K562 (cell line): ENCODE data around the gene TTLL11. TPM values are rescaled to one million over a fixed set of nuclear protein-coding genes. Genes with fewer than 3 reads are reported as not detected.

Experiments used
- ATAC-seq: fragments of 200-7000 bp; cut with Tn5 transposase; 3 replicates; pipeline ENCODE4 v1.9.1; 2020; ENCODE audit warnings: moderate library complexity
- BruUV-seq: library from RNA; stranded (reverse); fragments of 400-500 nt; replicated peaks from 2 replicates; lab custom pipeline; 2021; lab: Mats Ljungman, UMichigan
- CTCF ChIA-PET: fragments of 300-600 bp; formaldehyde crosslinking; extraction: SDS; loops from one replicate; lab custom pipeline; 2021; ENCODE audit warnings: low intra/inter-chr PET ratio; lab: Yijun Ruan, JAX
- POLR2A ChIA-PET: fragments of 300-600, 350-650 bp; sonication (Branson Sonifier 250); formaldehyde crosslinking; extraction: SDS; loops from one replicate; lab custom pipeline; 2021; ENCODE audit warnings: antibody characterized with exemption, inconsistent platforms; lab: Yijun Ruan, JAX
- DNase-seq, 4 experiments: peaks; one replicate each; pipeline versions ENCODE4 v3.0.0 to v3.0.0-alpha.2; 2011 to 2018; ENCODE audit warnings: low spot score in 3 of 4, mixed read lengths in 3 of 4; ENCODE audit errors: extremely low read depth in 1 of 4
- FAIRE-seq: peaks from 2 replicates; lab custom pipeline; 2011; peaks lifted over from hg19 to GRCh38; lab: Jason Lieb, UNC
- H2AFZ ChIP-seq: 2 replicates; pipeline ENCODE4 v1.6.0; 2011; ENCODE audit warnings: low read depth, low read length, control low read depth, inconsistent platforms
- H3K27ac ChIP-seq: fragments of 200-600 bp; 3 replicates; pipeline ENCODE4 v1.8.0; 2011; ENCODE audit warnings: low read depth, mild to moderate bottlenecking, control low read depth, inconsistent platforms, low read length, moderate library complexity, mixed read lengths; ENCODE audit errors: extremely low read depth
- H3K27me3 ChIP-seq, 2 experiments: fragments of 300-600 bp in 1 of 2; 2 replicates in 1 of 2; 3 replicates in 1 of 2; pipeline versions ENCODE4 v1.6.0 to v1.8.0; 2011; ENCODE audit warnings: inconsistent platforms in 2 of 2, low read length in 2 of 2, mild to moderate bottlenecking in 1 of 2, mixed read lengths in 1 of 2, moderate library complexity in 1 of 2; ENCODE audit not compliant: control insufficient read depth in 2 of 2, insufficient read depth in 2 of 2
- H3K36me3 ChIP-seq: fragments of 300-600 bp; 3 replicates; pipeline ENCODE4 v1.8.0; 2011; ENCODE audit warnings: mild to moderate bottlenecking, low read length, inconsistent platforms; ENCODE audit not compliant: control insufficient read depth, insufficient read depth
- H3K4me1 ChIP-seq, 2 experiments: fragments of 200-600 bp in 1 of 2; replicated peaks in 1 of 2; 2 replicates in 1 of 2; 3 replicates in 1 of 2; pipeline versions ENCODE4 v1.5.1 to v1.8.0; 2011; ENCODE audit warnings: inconsistent platforms in 2 of 2, low read length in 2 of 2, mild to moderate bottlenecking in 1 of 2, mixed read lengths in 1 of 2, moderate library complexity in 1 of 2; ENCODE audit not compliant: control insufficient read depth in 2 of 2, insufficient read depth in 2 of 2
- H3K4me2 ChIP-seq: 2 replicates; pipeline ENCODE4 v1.6.1; 2011; ENCODE audit warnings: low read length, control low read depth, inconsistent platforms, mixed read lengths; ENCODE audit not compliant: insufficient read depth
- H3K4me3 ChIP-seq: fragments of 200-600 bp; sonication (generic), shearing (Covaris generic); 2 replicates; pipeline ENCODE4 v1.5.1; 2016; ENCODE audit warnings: control low read depth, inconsistent platforms
- H3K79me2 ChIP-seq: fragments of 200-600 bp; 3 replicates; pipeline ENCODE4 v1.8.0; 2011; ENCODE audit warnings: low read length, inconsistent platforms; ENCODE audit not compliant: control insufficient read depth, insufficient read depth
- H3K9ac ChIP-seq, 2 experiments: 2 replicates each; pipeline versions ENCODE4 v1.6.0 to v1.6.1; 2011; ENCODE audit warnings: low read depth in 2 of 2, low read length in 2 of 2, control low read depth in 1 of 2, inconsistent platforms in 1 of 2, mild to moderate bottlenecking in 1 of 2, mixed read lengths in 1 of 2; ENCODE audit not compliant: insufficient read depth in 1 of 2
- H3K9me1 ChIP-seq: one replicate; pipeline ENCODE4 v1.6.0; 2011; ENCODE audit warnings: inconsistent platforms, mild to moderate bottlenecking, low read length, moderate library complexity; ENCODE audit not compliant: control insufficient read depth, insufficient read depth
- H3K9me3 ChIP-seq: replicated peaks from 2 replicates; pipeline ENCODE4 v1.5.1; 2011; ENCODE audit warnings: low read depth, low read length, inconsistent platforms; ENCODE audit not compliant: control insufficient read depth, insufficient read depth
- H4K20me1 ChIP-seq: replicated peaks from 2 replicates; pipeline ENCODE4 v1.6.1; 2011; ENCODE audit warnings: low read length, inconsistent platforms, mixed read lengths; ENCODE audit not compliant: control insufficient read depth, insufficient read depth
- BCOR ChIP-seq: fragments of 450-650 bp; IDR thresholded peaks from 2 replicates; pipeline ENCODE4 v1.6.1; 2016
- EWSR1 ChIP-seq: fragments of 450-650 bp; IDR thresholded peaks from 2 replicates; pipeline ENCODE4 v1.6.1; 2018; ENCODE audit warnings: borderline replicate concordance, mild to moderate bottlenecking, low read depth, moderate library complexity; ENCODE audit not compliant: partially characterized antibody
- KLF6 ChIP-seq: fragments of 250-450 bp; sonication (Bioruptor Pico); IDR thresholded peaks from 2 replicates; pipeline ENCODE4 v1.4.0; 2020; ENCODE audit warnings: mild to moderate bottlenecking, moderate library complexity, borderline replicate concordance
- TEAD2 ChIP-seq: fragments of 450-650 bp; IDR thresholded peaks from 2 replicates; pipeline ENCODE4 v1.6.1; 2016; ENCODE audit warnings: missing genetic modification characterization, control low read depth, missing compliant biosample characterization
- ZMIZ1 ChIP-seq, 2 experiments: fragments of 150-350 bp in 1 of 2; IDR thresholded peaks; 2 replicates each; pipeline ENCODE4 v1.6.1; 2012 to 2016; ENCODE audit warnings: low read depth in 2 of 2, low read length in 2 of 2, mild to moderate bottlenecking in 1 of 2, moderate library complexity in 1 of 2
- ZNF134 ChIP-seq: fragments of 250-450 bp; sonication (Bioruptor Pico); conservative IDR thresholded peaks from 2 replicates; pipeline ENCODE4 v1.4.0; 2020
- ZNF609 ChIP-seq: sonication (generic); formaldehyde crosslinking; IDR thresholded peaks from 2 replicates; pipeline ENCODE4 v1.8.1; 2023; ENCODE audit warnings: missing genetic modification reagents, mild to moderate bottlenecking, borderline replicate concordance
- WGBS: fragments of 100-300 bp; shearing (Covaris generic); methylation state at CpG from one replicate; pipeline ENCODE4 v1.1.6; 2016; ENCODE audit warnings: low coverage, mixed read lengths; ENCODE audit not compliant: insufficient coverage; ENCODE audit errors: missing lambda C conversion rate; 5-methylcytosine and 5-hydroxymethylcytosine counted together
- in situ Hi-C: fragments of 300-500 bp; cut with MboI; formaldehyde crosslinking; loops from 4 replicates; pipeline ENCODE4 v1.15.0; 2018; ENCODE audit warnings: inconsistent platforms, mixed read lengths
- intact Hi-C: fragments of 100-400 bp; cut with micrococcal nuclease; formaldehyde crosslinking; loops from 2 replicates; pipeline ENCODE4 v1.14.2; 2022
- polyA plus RNA-seq, 8 experiments: library from polyadenylated mRNA; depleted of rRNA in 4 of 8; stranded (reverse) in 5 of 8; unstranded in 3 of 8; fragments of >200 nt; fragmentation: Nextera tagmentation in 2 of 8; fragmentation: Illumina TruSeq in 1 of 8; extraction: Ambion mirVana in 2 of 8; extraction: Trizol in 1 of 8; gene quantifications; 2 replicates each; pipeline versions ENCODE4 v1.2.1 to v1.2.3, GENCODE V29; 2011 to 2014; ENCODE audit warnings: inconsistent platforms in 1 of 8, missing spikeins in 1 of 8
- total RNA-seq, 7 experiments: library from RNA; depleted of rRNA in 6 of 7; stranded (reverse); fragments of >200 nt in 6 of 7; fragmentation: Illumina TruSeq in 2 of 7; extraction: Trizol in 2 of 7; gene quantifications; 2 replicates each; pipeline versions ENCODE4 v1.2.1 to v1.2.3, GENCODE V29; 2011 to 2021; ENCODE audit warnings: low replicate concordance in 1 of 7
- TF ChIP-seq, protein P1 (sequence below): fragments of 200-400 bp; formaldehyde crosslinking; IDR thresholded peaks from 2 replicates; pipeline ENCODE4 v1.6.1; 2017; ENCODE audit warnings: mild to moderate bottlenecking, low read depth, low read length, moderate library complexity
- TF ChIP-seq, protein P2 (sequence below): sonication (generic); formaldehyde crosslinking; IDR thresholded peaks from 2 replicates; pipeline ENCODE4 v1.8.0; 2023; ENCODE audit warnings: mild to moderate bottlenecking, missing genetic modification reagents

TTLL11 gene
- total and polyA plus RNA-seq, 9 of the 15 experiments (the other 6 are each of a cell fraction or from before 2014, with no cell fraction given) = 0.83 to 4.4 (median 2.7) TPM

DNA sequence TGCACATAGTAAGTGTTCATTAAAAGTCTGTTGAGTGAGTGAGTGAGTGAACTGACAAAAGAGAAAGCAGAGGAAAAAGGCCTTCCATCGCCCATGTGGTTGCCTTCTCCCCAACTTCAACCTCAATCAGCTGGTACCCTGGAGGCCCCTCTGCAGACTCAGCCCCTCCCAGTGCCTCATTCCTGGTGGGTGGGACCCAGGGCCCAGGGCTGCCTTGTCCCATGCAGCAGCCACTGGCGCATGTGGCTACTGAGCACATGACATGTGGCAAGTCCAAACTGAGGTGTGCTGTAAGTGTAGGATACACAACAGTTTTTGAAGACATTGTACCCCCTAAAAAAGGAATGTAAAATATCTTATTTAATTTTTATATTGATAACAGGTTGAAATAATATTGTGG is 36.9 kb upstream of the TTLL11 start:
- no peaks in the 10 kb centered on the region for H3K9me1 ChIP-seq
- no TSS peak for BruUV-seq
- no peaks in the 10 kb centered on the region for H3K36me3 ChIP-seq
- in situ Hi-C loops (loop anchor here (10.0 kb wide), 1 partner anchor 685 kb away; no protein-coding TSS in a partner anchor), intact Hi-C loops (no loop called here)
- FAIRE-seq (no peak), ATAC-seq (no peak), DNase-seq (no peak)
- no peak overlapping the region for H3K27ac ChIP-seq
- H3K79me2 ChIP-seq = no peaks in the 10 kb centered on the region
- ChIA-PET CTCF (no interaction called here), POLR2A (no interaction called here)
- 40% methylated on average over 2 of the region's 2 CpGs for WGBS
- H4K20me1 ChIP-seq = peaks cover 15% of the 10 kb centered on the region; the same call in 1 of the 2 replicates
- no peak overlapping the region for H3K4me3 ChIP-seq
- no peak overlapping the region for H3K4me2 ChIP-seq
- peaks cover 0 to 36% of the 10 kb centered on the region in 2 experiments; a peak in 3 of 5 replicates for H3K4me1 ChIP-seq
- H2AFZ ChIP-seq = no peak overlapping the region
- peaks cover 0 to 27% of the 10 kb centered on the region in 2 experiments; a peak in 4 of 5 replicates for H3K27me3 ChIP-seq
- H3K9ac ChIP-seq = no peak overlapping the region
- H3K9me3 ChIP-seq = no peaks in the 10 kb centered on the region
- TF ChIP-seq KLF6 (no peak), ZNF609 (CRISPR knock-in tag) (no peak), EWSR1 (no peak), ZNF134 (CRISPR knock-in tag) (no peak), TEAD2 (no peak), ZMIZ1 (IDR thresholded peaks at IDR 0.05; ENCODE audit: low read depth in 2 of 2, low read length in 2 of 2) (no peak), BCOR (no peak; the same call in 1 of the 2 replicates)
- TF ChIP-seq, protein P1, sequence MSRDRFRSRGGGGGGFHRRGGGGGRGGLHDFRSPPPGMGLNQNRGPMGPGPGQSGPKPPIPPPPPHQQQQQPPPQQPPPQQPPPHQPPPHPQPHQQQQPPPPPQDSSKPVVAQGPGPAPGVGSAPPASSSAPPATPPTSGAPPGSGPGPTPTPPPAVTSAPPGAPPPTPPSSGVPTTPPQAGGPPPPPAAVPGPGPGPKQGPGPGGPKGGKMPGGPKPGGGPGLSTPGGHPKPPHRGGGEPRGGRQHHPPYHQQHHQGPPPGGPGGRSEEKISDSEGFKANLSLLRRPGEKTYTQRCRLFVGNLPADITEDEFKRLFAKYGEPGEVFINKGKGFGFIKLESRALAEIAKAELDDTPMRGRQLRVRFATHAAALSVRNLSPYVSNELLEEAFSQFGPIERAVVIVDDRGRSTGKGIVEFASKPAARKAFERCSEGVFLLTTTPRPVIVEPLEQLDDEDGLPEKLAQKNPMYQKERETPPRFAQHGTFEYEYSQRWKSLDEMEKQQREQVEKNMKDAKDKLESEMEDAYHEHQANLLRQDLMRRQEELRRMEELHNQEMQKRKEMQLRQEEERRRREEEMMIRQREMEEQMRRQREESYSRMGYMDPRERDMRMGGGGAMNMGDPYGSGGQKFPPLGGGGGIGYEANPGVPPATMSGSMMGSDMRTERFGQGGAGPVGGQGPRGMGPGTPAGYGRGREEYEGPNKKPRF = no peak
- TF ChIP-seq, protein P2, sequence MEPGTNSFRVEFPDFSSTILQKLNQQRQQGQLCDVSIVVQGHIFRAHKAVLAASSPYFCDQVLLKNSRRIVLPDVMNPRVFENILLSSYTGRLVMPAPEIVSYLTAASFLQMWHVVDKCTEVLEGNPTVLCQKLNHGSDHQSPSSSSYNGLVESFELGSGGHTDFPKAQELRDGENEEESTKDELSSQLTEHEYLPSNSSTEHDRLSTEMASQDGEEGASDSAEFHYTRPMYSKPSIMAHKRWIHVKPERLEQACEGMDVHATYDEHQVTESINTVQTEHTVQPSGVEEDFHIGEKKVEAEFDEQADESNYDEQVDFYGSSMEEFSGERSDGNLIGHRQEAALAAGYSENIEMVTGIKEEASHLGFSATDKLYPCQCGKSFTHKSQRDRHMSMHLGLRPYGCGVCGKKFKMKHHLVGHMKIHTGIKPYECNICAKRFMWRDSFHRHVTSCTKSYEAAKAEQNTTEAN (CRISPR knock-in tag) = no peak
